HG02840 (cell line): ENCODE data around the gene ANKDD1B.

ENCODE experiments used
- ATAC-seq: cut with Tn5 transposase; IDR thresholded peaks from one replicate; pipeline ENCODE4 v1.9.1; 2021; ENCODE audit warnings: mild to moderate bottlenecking, moderate library complexity, moderate number of reproducible peaks; ENCODE audit not compliant: unreplicated experiment, low FRiP score

Gene ANKDD1B

DNA sequence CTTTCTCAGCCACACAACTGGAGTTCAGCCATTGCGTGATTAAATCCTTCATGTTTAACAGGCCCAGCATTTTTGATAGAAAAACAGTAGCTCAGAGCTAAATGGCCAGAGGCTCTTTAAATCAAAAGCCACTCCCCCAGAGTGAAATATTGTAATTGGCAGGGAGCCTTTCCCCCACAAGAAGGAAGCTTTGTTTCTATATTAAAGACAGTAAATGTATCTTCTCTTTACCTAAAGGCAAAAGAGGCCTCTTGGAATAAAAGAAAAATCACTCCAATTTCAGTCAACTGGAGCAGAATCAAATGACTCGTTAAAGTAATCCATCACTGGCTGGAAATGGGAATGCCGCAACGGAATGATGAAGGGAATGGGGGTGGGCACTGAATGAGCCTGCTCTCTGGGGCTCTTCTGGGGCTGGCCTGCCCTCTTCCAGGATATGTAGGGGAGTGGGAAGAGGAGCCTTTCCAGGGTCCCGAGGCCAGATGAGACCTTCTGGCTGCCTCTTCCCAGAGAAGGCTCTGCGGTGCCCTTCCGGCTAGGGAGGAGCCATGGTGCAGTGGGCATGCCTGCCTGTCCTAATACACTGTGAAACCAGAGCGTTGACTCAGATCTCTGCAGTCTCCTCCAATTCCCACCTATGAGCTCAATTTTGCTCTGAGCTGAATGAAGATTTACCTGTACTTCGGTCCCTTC lies 45.2 kb downstream of the ANKDD1B start:
- ATAC-seq = no peak

DNA sequence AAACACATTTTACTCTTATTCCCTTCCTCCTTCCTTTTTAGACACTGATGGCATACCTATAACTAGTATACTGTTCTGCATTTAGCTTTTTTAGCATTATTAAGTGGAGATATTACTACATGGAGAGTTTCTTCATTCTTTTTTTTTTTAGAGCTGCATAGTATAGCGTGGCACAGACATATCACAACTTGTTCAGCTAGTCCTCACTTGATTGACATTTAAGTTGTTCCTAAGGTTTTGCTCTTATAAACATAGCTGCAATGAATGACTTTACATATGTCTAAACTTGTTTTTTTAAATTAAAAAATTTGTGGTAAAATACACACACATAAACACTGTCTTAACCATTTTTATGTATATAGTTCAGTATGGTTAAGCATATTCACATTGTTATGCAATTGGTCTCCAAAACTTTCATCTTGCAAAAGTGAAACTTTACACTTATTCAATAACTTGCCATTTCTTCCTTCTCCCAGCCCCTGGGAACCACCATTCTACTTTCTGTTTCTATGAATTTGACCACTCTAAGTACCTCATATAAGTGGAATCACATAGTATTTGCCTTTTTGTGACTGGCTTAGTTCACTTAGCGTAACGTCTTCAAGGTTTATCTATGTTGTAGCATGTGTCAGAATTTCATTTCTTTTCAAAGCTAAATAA lies 48.7 kb downstream of the ANKDD1B start:
- no peak for ATAC-seq

DNA sequence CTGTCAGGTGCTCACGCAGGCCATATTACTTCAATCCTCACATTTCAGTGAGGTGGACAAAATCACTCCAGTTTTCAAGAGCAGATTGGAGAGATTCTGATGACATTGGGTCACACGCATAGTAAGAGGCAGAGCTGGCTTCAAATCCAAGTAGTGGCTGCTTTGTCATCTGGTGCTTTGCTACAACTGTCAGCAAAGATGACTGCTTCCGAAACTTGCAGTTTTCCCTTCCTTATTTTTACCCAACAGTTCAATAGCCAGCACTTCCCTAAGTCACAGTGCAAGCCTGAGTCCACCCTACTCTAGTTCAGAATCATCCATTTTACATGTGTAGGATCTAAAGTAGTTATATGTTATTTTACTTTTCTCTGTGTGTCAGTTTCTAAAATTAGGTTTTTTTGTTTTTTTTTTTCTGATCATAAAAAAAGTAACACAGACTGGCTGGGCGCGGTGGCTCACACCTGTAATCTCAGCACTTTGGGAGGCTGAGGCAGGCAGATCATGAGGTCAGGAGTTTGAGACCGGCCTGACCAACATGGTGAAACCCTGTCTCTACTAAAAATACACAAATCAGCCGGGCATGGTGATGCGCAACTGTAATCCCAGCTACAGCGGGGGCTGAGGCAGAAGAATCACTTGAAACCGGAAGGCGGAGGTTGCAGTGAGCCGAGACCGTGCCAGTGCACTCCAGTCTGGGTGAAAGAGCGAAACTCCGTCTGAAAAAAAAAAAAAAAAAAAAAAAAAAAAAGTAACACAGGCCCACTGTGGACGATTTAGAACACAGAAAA lies 49.6 kb downstream of the ANKDD1B start:
- no peak for ATAC-seq

DNA sequence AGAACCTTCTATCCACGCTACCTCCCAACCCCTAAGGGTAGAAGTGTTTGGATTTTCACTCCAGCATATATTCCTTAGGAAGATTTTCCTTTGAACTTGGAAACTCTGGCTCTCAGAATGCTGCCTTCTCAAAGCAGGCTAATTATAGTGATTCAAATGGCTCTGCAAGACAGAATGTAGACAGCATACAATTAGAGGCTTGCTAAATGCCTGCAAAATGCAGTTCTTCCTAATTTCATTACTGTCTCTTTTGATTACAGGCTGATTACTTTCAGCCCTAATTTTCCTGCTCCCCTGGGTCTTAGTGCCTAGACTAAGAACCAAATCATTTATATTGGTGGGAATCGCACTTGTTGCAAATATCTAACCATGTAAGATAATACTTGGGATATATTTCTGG lies 50.8 kb downstream of the ANKDD1B start:
- ATAC-seq = no peak

DNA sequence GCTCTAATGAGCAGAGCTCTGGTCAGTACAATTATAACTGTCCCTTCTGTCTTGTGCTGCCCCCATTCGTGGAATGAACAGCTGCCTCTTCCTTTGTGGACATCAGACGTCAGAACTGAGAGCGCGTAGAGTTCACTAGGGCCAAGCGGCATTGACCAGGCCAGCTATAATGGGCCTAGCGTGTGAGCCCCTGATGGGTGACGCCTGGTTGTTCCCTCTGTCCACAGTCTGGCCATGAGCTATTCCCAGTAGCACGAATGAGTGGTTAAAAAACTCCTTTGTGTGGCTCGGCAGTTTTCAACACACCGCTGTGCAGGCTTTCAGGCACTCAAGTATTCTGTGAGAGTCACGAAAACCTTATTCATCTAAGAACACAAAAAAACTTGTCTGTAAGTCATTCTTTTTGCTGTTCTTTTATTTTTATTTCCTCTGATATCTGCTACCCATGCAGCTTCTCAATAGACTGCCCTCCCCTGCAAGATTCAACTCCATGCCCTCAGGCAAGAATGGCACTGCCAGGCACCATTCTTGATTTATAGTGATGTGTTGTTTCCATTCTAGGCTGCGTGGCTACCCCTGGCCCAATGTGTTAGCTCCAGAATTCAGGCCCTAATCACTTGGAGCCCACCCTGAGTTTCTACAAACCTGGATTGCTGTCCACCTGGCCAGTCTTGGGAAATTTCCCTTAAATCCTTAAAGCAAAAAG lies 52.5 kb downstream of the ANKDD1B start:
- no peak for ATAC-seq

DNA sequence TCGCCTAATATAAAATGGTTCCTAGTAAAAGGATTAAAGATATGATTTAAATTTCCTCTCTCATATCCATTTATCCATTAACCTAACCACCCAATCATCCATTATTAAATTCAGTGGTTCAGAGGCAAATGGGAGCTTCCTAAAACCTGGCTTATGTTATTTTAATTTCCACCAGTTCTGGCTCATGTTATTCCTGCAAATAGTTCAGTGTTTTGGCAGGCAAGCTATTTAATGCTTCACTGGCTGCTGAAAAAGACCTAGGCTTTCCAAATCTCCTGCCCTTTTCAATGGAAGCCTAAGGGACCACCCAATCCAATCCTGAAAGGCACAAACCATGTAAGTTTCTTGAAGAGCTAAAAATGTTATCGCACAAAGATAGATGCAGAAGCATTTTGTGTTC lies 53.7 kb downstream of the ANKDD1B start:
- no peak for ATAC-seq

DNA sequence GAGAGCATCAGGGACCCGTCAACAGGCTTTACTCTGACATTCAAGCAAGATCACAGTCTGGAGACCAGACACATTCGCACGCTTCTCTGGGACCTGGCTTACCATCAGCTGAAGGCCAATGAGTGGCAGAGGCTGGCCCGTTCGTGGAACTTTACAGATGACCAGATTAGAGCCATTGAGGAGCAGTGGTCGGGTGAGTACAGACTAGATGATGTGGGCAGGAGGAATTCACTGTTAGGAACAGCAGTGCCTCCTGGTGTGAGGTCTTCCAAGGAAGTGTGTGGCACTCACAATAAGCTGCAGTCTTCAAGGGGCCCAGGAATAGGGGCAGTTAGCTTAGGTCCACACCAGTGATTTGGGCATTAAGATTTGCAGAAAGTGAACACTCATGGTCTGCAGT lies 55.5 kb downstream of the ANKDD1B start:
- ATAC-seq = no peak

DNA sequence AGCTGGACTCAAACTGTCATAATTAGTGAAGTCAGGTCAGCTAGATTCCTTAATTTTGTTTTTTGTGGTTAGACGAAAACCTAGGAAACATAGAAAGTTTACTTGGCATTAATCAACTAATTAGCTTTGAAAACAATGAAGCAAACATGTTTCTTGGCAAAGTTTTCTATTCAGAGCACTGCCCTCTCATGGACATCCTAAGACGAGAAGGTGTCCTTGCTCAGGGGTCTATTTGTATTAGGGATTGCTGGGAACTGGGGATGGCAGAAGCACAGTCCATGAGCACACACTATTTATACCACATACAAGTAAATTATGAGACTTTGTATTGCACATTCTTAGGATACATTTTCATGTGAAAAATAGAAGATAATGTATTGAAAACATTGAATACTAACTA lies 56.3 kb downstream of the ANKDD1B start:
- ATAC-seq = no peak

DNA sequence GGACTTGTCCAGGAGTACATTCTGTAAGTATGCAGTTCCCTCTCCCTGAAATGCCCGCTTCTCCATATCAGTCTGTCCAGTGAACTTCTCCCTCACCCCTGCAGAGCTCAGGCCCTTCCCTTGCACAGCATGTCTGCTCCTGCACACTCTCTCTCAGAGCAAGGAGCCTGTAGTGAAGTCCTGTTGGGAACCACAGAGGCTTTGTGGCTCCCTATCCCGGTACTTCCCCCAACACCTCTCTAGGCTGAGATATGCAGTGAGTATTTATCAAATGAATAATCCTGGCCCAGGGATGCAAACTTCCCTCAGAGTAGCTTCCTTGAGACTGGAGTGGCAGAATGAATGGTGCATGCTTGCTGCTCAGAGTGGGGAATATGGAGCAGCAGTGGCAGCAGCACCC lies 57.2 kb downstream of the ANKDD1B start:
- ATAC-seq = no peak

DNA sequence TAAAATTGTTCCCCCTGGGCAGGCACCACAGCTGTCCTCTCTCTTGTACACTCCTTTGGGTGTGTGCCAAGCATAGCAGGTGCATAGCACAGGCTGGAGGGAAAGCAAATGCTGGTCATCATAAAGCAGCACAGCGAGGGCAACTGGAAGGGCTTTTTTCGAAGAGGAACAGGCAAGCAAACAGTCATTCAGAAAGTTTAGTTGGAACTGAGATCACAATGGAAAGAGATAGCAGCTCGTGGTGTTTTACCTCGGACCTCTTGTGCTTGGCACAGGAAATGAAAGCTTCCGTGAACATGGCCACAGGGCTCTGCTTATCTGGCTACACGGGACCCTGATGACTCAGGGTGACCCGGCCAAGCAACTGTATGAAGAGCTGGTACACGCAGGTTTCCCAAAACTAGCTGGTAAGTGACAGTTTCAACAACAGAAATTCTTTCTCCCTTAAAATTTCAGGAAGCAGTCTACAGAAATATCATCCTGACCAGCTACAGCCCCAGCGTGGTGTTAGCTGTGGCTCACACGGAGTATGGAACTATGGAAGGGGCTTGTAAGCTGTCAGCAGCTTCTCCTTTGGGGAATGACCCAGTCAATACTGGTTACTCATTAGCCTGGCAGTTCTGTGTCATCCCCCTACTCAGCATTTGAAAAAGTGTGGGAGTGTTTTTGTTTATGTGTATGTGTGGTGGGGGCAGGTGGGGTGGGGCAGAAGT lies 57.9 kb downstream of the ANKDD1B start:
- peak; percentile 86 for ATAC-seq

DNA sequence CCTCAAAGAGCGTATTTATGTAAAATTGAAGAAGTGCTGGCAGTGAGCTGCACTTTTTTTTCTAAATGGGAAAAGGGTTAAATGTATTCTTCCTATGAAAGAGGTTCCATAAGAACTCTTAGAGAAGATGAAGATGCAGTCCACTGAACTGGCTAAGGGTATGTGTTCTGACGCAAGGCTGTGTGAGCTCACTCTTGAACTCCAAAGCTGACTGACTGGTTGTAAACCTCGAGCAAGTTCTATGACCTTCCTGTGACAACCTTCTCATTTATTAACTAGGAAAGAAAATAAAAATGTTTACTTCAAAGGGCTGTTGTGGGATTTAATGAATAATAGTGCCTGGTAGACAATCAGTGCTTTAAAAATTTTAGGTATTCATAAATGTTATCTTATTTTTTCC lies 59.3 kb downstream of the ANKDD1B start:
- ATAC-seq = no peak

DNA sequence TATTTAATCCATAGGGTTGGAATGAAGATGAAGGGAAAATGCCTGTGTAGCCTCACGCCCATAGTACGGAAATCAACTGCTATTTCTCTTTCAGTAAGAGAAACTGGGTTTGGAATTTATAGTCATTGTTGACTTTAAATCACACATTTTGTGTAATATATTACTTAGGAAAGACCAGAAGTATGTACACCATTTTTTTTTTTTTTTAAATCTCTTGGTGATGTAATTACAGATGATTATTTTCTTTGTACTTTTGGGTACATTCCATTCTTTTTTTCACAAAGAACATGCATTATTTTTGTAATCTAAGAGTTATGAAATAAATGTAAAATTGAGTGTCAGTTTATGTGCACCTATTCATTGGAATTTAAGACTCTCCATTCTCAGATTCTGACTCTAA lies 60.3 kb downstream of the ANKDD1B start:
- ATAC-seq = no peak

DNA sequence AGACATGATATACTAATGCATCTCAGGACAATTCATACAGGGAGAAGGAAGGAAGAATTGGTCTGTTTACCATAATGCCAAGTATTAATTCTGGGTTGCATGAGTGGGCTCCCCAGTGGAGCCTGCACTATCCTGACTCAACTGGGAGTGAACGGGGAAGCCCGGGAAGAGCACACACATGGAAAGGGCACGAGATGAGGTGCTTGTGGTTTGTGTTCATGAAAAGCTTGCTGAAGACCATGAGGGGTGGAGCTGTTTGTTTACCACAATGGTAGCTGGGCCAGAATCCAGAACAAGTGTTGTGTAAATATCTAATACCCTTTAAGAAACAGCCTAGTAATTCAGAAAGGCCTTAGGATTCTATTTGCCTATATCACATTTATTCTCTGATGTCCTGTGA lies 61.4 kb downstream of the ANKDD1B start:
- no peak for ATAC-seq

DNA sequence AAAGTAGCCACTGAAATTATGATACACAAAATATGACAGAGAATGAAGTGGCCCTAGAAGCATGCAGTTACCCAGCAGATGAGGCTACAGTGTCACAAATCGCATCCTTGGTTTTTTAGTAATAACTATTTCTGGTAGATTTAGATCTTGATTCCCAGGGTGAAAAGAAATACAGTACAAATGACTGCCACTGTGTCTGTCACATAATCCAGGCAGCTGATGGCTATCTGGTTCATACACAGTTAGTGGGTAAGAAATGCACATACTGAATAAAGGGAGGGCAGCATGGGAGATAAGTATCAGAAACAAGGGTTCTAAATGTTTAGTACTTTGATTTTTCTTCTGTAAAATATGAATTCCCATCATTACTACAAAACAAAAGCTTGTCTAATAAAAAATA lies 64.5 kb downstream of the ANKDD1B start:
- no peak for ATAC-seq

DNA sequence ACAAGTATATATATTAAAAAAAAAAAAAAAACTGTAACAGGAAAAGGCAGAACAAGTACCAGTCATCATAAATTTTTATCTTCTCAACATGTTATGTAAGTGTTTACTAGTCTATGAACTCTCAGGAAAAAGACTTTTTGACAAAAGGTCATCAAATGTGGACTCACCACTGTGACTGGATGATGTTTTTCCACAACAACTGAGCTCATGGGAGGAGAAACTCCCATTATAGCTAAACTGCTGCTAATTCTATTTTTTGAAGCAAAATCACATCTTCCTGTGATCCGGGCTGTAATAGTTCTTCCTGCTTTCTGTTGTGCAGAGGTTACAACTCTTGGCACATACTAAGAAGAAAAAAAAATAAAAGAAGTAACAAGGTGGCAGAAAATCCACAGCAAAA lies 66.4 kb downstream of the ANKDD1B start:
- ATAC-seq = no peak

DNA sequence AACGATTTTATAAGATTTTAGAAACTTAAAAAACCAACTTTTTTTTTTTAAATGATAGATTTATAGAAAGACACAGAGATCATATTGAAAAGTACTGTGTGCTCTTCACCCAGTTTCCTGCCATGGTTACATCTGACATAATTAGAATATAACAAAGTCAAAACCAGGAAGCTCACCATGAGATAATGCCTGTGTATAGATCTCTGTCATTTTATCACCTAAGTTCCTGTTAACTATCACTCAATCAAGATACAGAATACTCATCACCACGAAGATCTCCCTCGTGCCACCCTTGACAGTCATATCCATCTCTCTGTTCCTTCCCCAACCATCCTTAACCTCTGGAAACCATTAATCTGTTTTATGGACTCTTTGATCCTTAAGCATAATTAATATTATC lies 66.9 kb downstream of the ANKDD1B start:
- no peak for ATAC-seq

DNA sequence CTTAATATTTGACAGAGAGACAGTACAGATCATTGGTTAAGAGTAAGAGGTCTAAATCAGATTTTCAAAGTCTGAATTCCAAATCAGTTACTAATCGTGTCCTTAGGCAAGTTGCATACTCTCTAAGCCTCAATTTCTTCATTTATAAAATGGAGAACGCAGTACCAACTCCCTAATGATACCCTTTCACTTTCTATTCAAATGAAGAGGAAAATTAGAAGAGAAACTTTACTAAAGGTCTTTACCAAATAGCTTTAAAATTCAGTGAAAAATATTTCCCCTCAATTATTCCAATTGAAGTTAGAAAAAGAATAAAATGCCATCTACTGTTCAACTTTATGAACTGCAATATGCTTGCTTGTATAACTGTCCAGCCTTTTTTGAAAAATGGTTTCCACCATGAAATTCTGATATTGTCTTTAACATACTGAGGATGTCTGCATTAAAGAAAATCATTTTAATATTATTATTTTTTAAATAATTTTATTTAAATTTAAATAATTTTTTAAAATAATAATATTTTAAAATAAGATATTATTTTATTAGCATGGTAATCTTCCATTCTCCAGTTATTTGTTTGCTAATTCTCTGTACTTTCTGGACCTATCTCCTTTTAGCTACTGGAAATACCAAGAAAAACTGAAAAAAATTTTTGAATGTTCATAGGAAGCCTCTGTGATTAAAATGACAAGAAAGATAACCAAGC lies 70.0 kb downstream of the ANKDD1B start:
- ATAC-seq = no peak

DNA sequence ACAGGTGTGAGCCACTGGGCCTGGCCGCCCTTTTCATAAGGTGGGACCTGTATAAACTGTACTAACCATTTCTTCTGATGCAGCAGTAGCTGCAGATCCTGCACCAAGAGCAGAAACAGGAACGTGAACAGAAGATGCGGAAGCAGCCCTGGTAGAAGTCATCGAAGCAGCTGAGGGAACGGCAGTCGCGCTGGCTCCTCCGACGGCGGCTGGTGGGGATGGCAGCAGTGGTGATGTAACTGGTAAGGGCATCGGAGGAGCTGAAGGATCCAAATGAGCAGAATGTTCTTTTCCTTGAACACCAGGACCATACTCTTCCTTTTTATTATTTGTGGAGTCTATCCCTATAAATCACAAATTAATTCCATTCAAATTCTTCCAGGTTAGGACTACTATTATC lies 73.9 kb downstream of the ANKDD1B start:
- no peak for ATAC-seq

DNA sequence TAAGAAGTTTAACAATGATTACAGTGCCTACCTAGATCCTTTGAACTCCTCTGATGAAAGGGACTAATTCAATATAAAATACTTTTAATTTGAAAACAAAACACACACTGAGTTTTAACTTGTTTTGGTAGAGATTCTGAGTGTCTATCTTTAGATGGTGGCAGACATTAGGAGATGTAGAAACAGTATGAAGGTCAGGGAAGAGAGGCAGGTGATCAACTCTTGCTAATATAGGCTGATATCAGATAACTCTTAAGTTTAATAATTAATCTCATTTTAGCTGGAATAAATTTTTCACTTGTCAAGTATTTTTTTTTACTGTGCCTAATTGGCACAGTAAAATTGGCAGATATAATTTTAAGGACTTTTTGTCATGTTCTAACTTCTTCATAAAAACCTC lies 75.2 kb downstream of the ANKDD1B start:
- ATAC-seq = no peak

DNA sequence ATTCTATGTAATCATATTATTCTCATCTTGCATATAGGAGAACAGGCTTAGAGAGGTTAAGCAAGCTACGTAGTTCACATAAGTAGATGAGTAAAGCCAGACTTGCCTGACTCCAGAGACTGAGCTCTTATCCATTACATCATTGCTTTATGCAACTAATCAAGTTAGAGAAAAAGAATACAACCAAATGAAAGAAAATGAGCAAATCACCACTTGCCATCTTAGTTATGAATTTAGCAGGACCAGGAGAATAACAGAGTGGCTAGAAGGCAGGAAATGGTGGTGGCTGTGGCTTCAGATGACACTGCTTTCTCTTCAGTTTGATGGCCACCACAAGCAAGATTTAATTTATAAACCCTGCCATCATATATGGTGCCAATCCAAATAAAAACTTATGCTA lies 79.4 kb downstream of the ANKDD1B start:
- ATAC-seq = no peak
